ENCODE results near the gene GOLGA3. TPM values are rescaled to one million over a fixed set of nuclear protein-coding genes. Genes with fewer than 3 reads are reported as not detected.
A peak's percentile ranks its signal among the peaks of the same experiment; 100 is the strongest.

GOLGA3 gene
- total RNA-seq, 1 donor from 2014 or later = 50.6 TPM

DNA sequence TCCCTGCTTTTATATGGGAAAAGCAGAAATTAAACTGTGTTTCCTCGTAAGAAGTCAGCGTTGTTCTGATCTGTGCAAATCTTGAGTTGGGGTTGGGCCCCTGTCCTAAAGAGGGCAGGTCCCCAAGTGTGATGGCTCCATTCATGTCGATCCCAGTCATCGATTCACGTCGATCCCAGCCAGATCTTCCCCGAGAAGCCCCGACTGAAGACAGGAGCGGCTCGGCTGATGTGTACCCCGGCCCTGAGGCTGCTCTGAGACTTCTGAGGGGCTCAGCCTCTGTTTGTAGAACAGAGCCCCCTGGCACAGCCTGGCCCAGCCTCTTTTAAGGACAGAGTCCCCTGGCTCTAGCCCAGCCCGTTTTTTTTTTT, 108.7 kb downstream of the GOLGA3 start:
- Mint-ChIP-seq H3K4me1 (ENCODE audit: low read depth, unreplicated experiment) (peaks cover 7% of the 10 kb centered on the region), H3K36me3 (ENCODE audit: unreplicated experiment) (no peaks in the 10 kb centered on the region), H3K4me3 (ENCODE audit: unreplicated experiment) (no peak overlapping the region), H3K9me3 (ENCODE audit: unreplicated experiment) (peaks cover 3% of the 10 kb centered on the region), H3K27me3 (ENCODE audit: unreplicated experiment) (peaks cover 3% of the 10 kb centered on the region), H3K27ac (ENCODE audit: unreplicated experiment) (peak overlapping the region; percentile 39)
- no peak for DNase-seq
- TF ChIP-seq, protein P1, sequence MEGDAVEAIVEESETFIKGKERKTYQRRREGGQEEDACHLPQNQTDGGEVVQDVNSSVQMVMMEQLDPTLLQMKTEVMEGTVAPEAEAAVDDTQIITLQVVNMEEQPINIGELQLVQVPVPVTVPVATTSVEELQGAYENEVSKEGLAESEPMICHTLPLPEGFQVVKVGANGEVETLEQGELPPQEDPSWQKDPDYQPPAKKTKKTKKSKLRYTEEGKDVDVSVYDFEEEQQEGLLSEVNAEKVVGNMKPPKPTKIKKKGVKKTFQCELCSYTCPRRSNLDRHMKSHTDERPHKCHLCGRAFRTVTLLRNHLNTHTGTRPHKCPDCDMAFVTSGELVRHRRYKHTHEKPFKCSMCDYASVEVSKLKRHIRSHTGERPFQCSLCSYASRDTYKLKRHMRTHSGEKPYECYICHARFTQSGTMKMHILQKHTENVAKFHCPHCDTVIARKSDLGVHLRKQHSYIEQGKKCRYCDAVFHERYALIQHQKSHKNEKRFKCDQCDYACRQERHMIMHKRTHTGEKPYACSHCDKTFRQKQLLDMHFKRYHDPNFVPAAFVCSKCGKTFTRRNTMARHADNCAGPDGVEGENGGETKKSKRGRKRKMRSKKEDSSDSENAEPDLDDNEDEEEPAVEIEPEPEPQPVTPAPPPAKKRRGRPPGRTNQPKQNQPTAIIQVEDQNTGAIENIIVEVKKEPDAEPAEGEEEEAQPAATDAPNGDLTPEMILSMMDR (IDR thresholded peaks at IDR 0.05; ENCODE audit: partially characterized antibody, unreplicated experiment) = no peak

DNA sequence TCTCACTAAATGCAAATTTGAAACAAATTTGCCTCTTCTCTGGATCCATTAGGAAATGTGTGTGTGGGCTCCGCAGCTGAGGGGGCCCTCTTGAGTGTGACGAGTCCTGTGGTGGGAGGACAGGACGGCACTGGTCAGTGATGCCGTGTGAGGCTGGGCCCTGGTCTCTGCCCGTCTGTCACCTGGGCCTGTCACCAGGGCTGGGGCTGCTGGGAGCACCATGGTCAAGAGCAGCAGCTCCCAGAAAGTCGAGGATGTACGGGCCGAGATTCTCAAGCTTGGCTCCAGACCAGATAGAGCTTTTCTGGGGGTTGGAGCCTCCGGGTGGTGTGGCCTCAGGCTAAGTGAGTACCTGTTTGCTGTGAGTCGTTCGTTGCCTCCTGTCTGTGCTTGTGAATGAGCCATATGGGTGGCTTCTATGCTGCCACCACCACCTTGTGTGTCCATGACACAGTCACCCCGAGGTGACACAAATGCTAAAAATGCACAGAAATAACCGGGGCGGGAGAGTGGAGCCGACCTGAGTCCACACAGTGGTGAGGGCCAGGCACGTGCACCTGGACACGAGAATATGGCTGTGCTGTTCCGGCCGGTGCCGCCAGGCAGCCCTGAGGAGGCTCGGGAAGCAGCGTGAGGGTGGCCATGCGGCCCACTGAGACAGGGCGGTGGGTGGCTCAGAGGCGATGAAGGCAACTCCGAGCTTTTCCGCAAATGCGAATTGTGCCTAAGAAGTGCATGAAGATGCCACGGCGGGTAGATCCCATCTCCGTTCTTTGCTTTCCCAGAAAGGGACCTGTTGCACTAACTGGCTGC, 109.3 kb downstream of the GOLGA3 start:
- Mint-ChIP-seq H3K27ac (ENCODE audit: unreplicated experiment) (peak overlapping the region; percentile 70), H3K4me3 (ENCODE audit: unreplicated experiment) (no peak overlapping the region), H3K36me3 (ENCODE audit: unreplicated experiment) (no peaks in the 10 kb centered on the region), H3K27me3 (ENCODE audit: unreplicated experiment) (peaks cover 3% of the 10 kb centered on the region), H3K9me3 (ENCODE audit: unreplicated experiment) (peaks cover 3% of the 10 kb centered on the region), H3K4me1 (ENCODE audit: low read depth, unreplicated experiment) (peaks cover 3% of the 10 kb centered on the region)
- DNase-seq = no peak
- TF ChIP-seq, protein P1 (IDR thresholded peaks at IDR 0.05; ENCODE audit: partially characterized antibody, unreplicated experiment) = no peak

Other genes starting within 250 kb of the GOLGA3 start
- gene LRCOL1, start 218.3 kb downstream of the GOLGA3 start, total RNA-seq (ENCODE audit: unreplicated experiment) = not detected
- 4.1 TPM for gene P2RX2, start 210.1 kb downstream of the GOLGA3 start, total RNA-seq (ENCODE audit: unreplicated experiment)
- gene POLE, start 141.5 kb downstream of the GOLGA3 start, total RNA-seq (ENCODE audit: unreplicated experiment) = 38.6 TPM
- gene PXMP2, start 141.3 kb downstream of the GOLGA3 start, total RNA-seq (ENCODE audit: unreplicated experiment) = 9.8 TPM
- gene PGAM5, start 118.0 kb downstream of the GOLGA3 start, total RNA-seq (ENCODE audit: unreplicated experiment) = 29.1 TPM
- 105 TPM for gene ANKLE2, start 67.0 kb downstream of the GOLGA3 start, total RNA-seq (ENCODE audit: unreplicated experiment)
- 90.7 TPM for gene CHFR, start 58.7 kb upstream of the GOLGA3 start, total RNA-seq (ENCODE audit: unreplicated experiment)
- gene ZNF605, start 127.4 kb upstream of the GOLGA3 start, total RNA-seq (ENCODE audit: unreplicated experiment) = 21.7 TPM
- 15.9 TPM for gene ZNF26, start 157.5 kb upstream of the GOLGA3 start, total RNA-seq (ENCODE audit: unreplicated experiment)
- 76.7 TPM for gene ZNF84, start 208.6 kb upstream of the GOLGA3 start, total RNA-seq (ENCODE audit: unreplicated experiment)

All from glutamatergic neuron (in vitro differentiated cells).